GM12873 (cell line): Measurements from ENCODE around the gene ACSBG1.

Experiments
- TF ChIP-seq, protein P1 (sequence below): IDR thresholded peaks from 2 replicates; pipeline ENCODE4 v1.5.1; 2012; ENCODE audit warnings: low read depth, mild to moderate bottlenecking, moderate library complexity, low read length, control low read depth; ENCODE audit not compliant: insufficient read depth; ENCODE audit errors: missing control alignments

ACSBG1 gene

DNA sequence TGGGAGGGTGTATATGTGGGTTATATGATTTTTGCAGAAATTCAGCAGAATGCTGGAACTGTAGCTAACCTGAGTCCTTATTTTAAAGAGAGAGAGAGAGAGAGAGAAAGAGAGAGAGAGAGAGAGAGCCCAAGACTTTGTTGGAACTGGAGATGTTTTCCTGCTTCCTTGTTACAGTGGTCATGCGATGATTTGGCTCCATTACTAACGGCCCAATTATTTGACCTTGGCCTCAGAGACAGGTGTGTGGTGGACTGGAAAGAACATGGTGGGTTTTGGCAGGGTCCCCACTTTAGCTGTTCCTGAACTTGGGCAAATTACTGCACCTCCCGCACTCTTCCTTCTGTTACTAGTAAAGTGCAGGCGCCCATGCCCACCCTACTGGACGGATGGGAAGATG, 14.8 kb upstream of the ACSBG1 start:
- TF ChIP-seq, protein P1, sequence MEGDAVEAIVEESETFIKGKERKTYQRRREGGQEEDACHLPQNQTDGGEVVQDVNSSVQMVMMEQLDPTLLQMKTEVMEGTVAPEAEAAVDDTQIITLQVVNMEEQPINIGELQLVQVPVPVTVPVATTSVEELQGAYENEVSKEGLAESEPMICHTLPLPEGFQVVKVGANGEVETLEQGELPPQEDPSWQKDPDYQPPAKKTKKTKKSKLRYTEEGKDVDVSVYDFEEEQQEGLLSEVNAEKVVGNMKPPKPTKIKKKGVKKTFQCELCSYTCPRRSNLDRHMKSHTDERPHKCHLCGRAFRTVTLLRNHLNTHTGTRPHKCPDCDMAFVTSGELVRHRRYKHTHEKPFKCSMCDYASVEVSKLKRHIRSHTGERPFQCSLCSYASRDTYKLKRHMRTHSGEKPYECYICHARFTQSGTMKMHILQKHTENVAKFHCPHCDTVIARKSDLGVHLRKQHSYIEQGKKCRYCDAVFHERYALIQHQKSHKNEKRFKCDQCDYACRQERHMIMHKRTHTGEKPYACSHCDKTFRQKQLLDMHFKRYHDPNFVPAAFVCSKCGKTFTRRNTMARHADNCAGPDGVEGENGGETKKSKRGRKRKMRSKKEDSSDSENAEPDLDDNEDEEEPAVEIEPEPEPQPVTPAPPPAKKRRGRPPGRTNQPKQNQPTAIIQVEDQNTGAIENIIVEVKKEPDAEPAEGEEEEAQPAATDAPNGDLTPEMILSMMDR: no peak

GRCh38 chr15:78247911-78248310, 13.5 kb upstream of the ACSBG1 start:
- TF ChIP-seq, protein P1: no peak

GRCh38 chr15:78244893-78245292, 10.5 kb upstream of the ACSBG1 start:
- TF ChIP-seq, protein P1: no peak

DNA sequence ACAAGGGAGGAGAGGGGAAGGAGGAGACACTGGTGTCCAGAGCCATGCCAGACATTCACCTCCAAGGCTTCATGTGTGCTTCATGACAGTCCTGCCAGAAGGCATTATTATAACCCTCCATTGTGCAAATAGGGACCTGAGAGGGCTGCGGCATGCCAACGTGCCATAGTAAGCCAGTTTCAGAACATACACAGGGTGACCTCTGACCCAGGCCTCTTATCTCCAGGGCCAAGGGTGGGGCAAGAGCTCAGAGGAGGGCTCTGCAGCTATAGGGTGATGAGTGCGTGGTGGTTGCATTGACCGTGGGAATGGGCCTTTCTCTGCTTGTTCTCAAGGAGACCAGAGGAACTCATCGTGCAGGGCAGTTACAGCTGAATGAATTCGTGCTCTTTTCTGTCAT, 9.7 kb upstream of the ACSBG1 start:
- TF ChIP-seq, protein P1: no peak

DNA sequence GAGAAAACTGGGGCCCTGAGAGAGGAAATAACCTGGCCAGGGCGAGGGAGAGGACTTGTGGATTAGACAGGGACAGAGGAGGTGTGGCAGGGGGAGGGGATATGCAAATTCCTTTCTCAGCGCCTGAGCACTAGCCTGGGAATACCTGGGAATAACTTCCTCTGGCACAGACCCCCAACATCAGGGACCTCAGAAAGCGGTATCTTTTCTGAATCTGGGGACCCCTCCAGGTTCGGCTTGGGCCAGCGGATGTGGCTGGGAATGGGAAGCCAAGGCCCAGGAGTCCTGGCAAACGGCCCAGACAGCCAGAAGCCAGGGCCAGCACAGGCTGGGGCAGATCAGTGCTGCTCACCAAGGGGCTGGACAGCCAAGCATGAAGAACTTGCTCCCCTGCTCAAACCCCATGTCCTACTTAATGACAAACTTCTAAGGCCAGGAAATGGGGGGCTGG, 9.2 kb upstream of the ACSBG1 start:
- TF ChIP-seq, protein P1: no peak

DNA sequence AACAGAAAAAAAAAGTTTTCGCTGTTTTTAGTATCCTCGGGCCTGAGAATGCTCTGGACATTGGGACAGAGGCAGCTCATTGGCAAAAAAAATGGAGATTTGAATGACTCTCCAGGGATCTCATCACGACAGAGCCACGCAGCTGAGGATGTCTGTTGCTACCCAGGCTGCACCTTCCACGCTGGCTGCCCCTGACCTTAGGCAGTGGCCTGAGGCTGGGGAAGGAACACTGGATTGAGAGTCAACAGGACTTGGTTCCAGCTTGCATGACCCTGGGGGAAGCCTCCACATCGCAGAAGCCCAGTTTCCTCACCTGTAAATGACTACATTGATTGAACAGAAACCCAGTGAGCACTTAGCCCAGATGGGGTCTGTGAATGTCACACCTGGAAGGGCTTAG, 8.7 kb upstream of the ACSBG1 start:
- TF ChIP-seq, protein P1: no peak

DNA sequence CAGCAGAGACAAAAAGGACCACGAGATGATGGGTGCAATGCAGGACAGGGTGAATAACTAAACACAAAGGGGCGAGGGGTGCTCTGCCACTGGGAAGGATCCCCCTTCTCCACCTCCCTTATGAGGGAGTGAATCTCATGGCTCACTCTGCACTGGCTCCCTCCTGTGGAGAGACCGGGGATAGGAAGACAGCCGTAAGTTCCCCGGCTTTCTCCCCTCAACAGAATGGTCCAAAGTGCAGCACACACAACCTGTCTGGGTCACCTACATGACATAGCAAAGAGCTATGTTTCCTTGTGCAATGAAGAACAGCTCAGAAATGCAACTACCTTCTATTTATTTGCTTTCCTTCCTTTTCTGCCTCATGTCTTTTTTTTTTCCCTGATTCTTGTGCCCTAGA, 7.8 kb upstream of the ACSBG1 start:
- TF ChIP-seq, protein P1: peak; percentile 72
